Measurements from ENCODE around the gene DEFB114. TPM values are rescaled to one million over a fixed set of nuclear protein-coding genes. Genes with fewer than 3 reads are reported as not detected.

The DEFB114 gene
- total RNA-seq, 2 experiments from 2014 or later: not detected

- peaks cover 6% of the 10 kb centered on the region for H3K9me3 Mint-ChIP-seq
- CTCF ChIA-PET: no interaction called here
- H3K4me3 Mint-ChIP-seq: no peak overlapping the region
- intact Hi-C loops (cut with micrococcal nuclease): no loop called here
- no peaks in the 10 kb centered on the region for H3K4me1 Mint-ChIP-seq (ENCODE audit: low read depth)
- no peaks in the 10 kb centered on the region for H3K27me3 Mint-ChIP-seq (ENCODE audit: low read depth)
- H3K27ac Mint-ChIP-seq: no peak overlapping the region
- no peaks in the 10 kb centered on the region for H3K36me3 Mint-ChIP-seq (ENCODE audit: low read depth)
- no peak for DNase-seq
Measured at GRCh38 chr6:49929340-49929739, 34.6 kb downstream of the DEFB114 start.

DNA sequence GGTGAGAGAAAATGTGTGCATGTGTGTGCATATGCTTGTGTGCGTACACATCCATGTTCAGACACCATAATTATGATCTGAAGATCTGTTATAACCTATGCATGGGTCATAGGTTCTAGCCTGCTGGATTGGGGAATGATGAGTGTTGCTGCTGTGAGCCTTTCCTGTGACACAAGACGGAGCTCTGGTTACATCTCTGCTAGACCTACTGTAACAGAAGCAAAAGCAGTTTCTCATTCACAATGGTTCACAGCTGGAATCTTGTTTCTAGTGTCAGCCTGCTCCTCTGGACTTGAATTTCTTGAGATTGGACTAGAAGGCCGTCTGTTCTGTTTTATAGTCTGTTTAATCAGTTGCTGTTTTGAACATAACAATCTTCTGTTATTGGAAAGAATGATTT is 40.1 kb downstream of the DEFB114 start:
- no peak overlapping the region for H3K4me3 Mint-ChIP-seq
- intact Hi-C loops (cut with micrococcal nuclease): no loop called here
- CTCF ChIA-PET: no interaction called here
- H3K27me3 Mint-ChIP-seq (ENCODE audit: low read depth): no peaks in the 10 kb centered on the region
- no peak overlapping the region for H3K27ac Mint-ChIP-seq
- H3K4me1 Mint-ChIP-seq (ENCODE audit: low read depth): no peaks in the 10 kb centered on the region
- no peaks in the 10 kb centered on the region for H3K36me3 Mint-ChIP-seq (ENCODE audit: low read depth)
- peaks cover 5% of the 10 kb centered on the region for H3K9me3 Mint-ChIP-seq
- DNase-seq: no peak

GRCh38 chr6:49919935-49920644 is 43.9 kb downstream of the DEFB114 start:
- Mint-ChIP-seq H3K36me3 (ENCODE audit: low read depth) (no peaks in the 10 kb centered on the region), H3K27me3 (ENCODE audit: low read depth) (no peaks in the 10 kb centered on the region), H3K4me3 (no peak overlapping the region), H3K27ac (no peak overlapping the region), H3K4me1 (ENCODE audit: low read depth) (no peaks in the 10 kb centered on the region), H3K9me3 (no peaks in the 10 kb centered on the region)
- DNase-seq: no peak
- intact Hi-C loops (cut with micrococcal nuclease): no loop called here
- CTCF ChIA-PET: no interaction called here

GRCh38 chr6:49919261-49919660 is 44.7 kb downstream of the DEFB114 start:
- Mint-ChIP-seq H3K4me3 (no peak overlapping the region), H3K27me3 (ENCODE audit: low read depth) (no peaks in the 10 kb centered on the region), H3K4me1 (ENCODE audit: low read depth) (no peaks in the 10 kb centered on the region), H3K36me3 (ENCODE audit: low read depth) (no peaks in the 10 kb centered on the region), H3K9me3 (no peaks in the 10 kb centered on the region), H3K27ac (no peak overlapping the region)
- no peak for DNase-seq
- intact Hi-C loops (cut with micrococcal nuclease): no loop called here
- CTCF ChIA-PET: no interaction called here

- no peak overlapping the region for H3K27ac Mint-ChIP-seq
- CTCF ChIA-PET: no interaction called here
- H3K27me3 Mint-ChIP-seq (ENCODE audit: low read depth): no peaks in the 10 kb centered on the region
- intact Hi-C loops (cut with micrococcal nuclease): no loop called here
- no peaks in the 10 kb centered on the region for H3K9me3 Mint-ChIP-seq
- no peaks in the 10 kb centered on the region for H3K36me3 Mint-ChIP-seq (ENCODE audit: low read depth)
- DNase-seq: no peak
- no peak overlapping the region for H3K4me3 Mint-ChIP-seq
- H3K4me1 Mint-ChIP-seq (ENCODE audit: low read depth): no peaks in the 10 kb centered on the region
Measured at GRCh38 chr6:49918787-49919186, 45.2 kb downstream of the DEFB114 start.

DNA sequence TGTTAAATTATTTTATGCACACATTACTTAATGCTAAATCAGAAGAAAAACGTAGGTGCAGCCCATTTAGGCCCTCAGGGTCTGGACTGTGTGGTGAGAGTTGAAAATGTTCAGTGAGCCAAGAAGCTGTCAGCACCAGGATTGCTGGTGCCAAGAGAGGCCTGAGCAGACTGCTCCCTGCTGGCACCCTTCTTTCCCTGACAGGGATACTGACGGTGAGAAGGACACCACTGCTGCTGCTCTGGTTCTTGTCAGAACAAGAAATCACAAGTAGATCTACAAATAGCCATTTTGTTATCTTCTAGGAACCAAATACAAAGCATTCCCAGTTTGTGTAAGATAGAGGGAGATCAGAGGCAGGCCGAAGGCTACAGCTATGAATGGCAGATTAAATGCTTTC is 48.9 kb downstream of the DEFB114 start:
- DNase-seq: no peak
- H3K27ac Mint-ChIP-seq: no peak overlapping the region
- CTCF ChIA-PET: no interaction called here

DNA sequence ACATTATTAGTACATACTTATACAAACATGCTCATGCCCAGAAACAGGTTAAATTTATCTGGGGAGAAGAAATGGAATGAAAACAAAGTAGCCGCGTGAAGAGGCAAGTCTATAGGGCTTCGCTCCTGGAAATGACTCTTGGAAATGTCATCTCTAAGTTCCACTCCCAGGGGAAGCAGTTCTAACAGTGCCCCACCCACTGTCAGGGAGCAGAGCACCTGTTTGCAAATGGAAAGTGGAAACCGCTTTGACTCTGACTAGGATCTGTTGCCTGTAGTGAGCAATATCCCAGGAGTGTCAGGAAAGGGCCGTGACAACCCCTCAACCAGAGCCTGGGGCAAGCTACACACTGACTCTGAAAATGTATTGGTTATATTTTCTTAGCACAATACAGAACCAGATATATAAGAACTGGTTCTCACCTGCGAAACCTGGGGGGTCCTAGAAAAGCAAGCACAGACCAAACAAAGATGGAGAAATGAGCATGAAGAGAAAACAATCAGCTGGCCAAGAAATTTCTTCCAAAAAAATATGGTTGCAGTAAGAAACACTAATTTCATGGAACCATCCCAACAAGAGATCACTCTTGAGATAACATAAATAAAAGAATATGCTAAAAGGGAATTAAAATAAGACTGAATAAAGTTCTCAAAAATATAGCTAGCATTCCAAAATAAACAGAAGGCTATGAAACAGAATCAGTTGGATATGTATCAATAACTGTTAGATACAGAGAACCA is 50.2 kb downstream of the DEFB114 start:
- Mint-ChIP-seq H3K4me1 (ENCODE audit: low read depth) (no peaks in the 10 kb centered on the region), H3K4me3 (no peak overlapping the region), H3K27me3 (ENCODE audit: low read depth) (no peaks in the 10 kb centered on the region), H3K36me3 (ENCODE audit: low read depth) (no peaks in the 10 kb centered on the region), H3K27ac (no peak overlapping the region), H3K9me3 (no peaks in the 10 kb centered on the region)
- DNase-seq: no peak
- intact Hi-C loops (cut with micrococcal nuclease): no loop called here
- CTCF ChIA-PET: no interaction called here

More for the DNA sequence above, 48.9 kb downstream of the DEFB114 start:
- Mint-ChIP-seq H3K36me3 (ENCODE audit: low read depth) (no peaks in the 10 kb centered on the region), H3K4me1 (ENCODE audit: low read depth) (no peaks in the 10 kb centered on the region), H3K9me3 (no peaks in the 10 kb centered on the region), H3K4me3 (no peak overlapping the region), H3K27me3 (ENCODE audit: low read depth) (no peaks in the 10 kb centered on the region)
- intact Hi-C loops (cut with micrococcal nuclease): no loop called here

- Mint-ChIP-seq H3K36me3 (ENCODE audit: low read depth) (no peaks in the 10 kb centered on the region), H3K9me3 (no peaks in the 10 kb centered on the region), H3K4me1 (ENCODE audit: low read depth) (no peaks in the 10 kb centered on the region), H3K27ac (no peak overlapping the region), H3K4me3 (no peak overlapping the region), H3K27me3 (ENCODE audit: low read depth) (no peaks in the 10 kb centered on the region)
- CTCF ChIA-PET: interaction anchor here (0.7 kb wide), 1 partner anchor 113 kb away, joined by 3 read pairs; no protein-coding TSS in a partner anchor
- no peak for DNase-seq
- intact Hi-C loops (cut with micrococcal nuclease): no loop called here
Measured at GRCh38 chr6:49912196-49912595, 51.8 kb downstream of the DEFB114 start.

- CTCF ChIA-PET: no interaction called here
- Mint-ChIP-seq H3K9me3 (no peaks in the 10 kb centered on the region), H3K27ac (no peak overlapping the region), H3K4me1 (ENCODE audit: low read depth) (no peaks in the 10 kb centered on the region), H3K4me3 (no peak overlapping the region), H3K36me3 (ENCODE audit: low read depth) (no peaks in the 10 kb centered on the region), H3K27me3 (ENCODE audit: low read depth) (no peaks in the 10 kb centered on the region)
- DNase-seq: no peak
- intact Hi-C loops (cut with micrococcal nuclease): no loop called here
Measured at GRCh38 chr6:49911252-49911651, 52.7 kb downstream of the DEFB114 start.

Other genes with a start within 250 kb of the DEFB114 start
- gene CRISP3, start 219.8 kb downstream of the DEFB114 start, total RNA-seq: not detected
- not detected for gene PGK2, start 176.9 kb downstream of the DEFB114 start, total RNA-seq
- gene CRISP1, start 97.6 kb downstream of the DEFB114 start, total RNA-seq: not detected
- not detected for gene DEFB113, start 5.5 kb upstream of the DEFB114 start, total RNA-seq
- gene DEFB110, start 57.8 kb upstream of the DEFB114 start, total RNA-seq: not detected
- gene DEFB112, start 85.8 kb upstream of the DEFB114 start, total RNA-seq: not detected

All from activated naive CD4-positive, alpha-beta T cell treated with anti-CD3 and anti-CD28 coated beads for 36 hours (primary cell).